RWPE2 (cell line): Measurements from ENCODE around the gene CSGALNACT2.

ENCODE experiments used
- ATAC-seq: fragments of 200-7000 bp; cut with Tn5 transposase; 3 replicates; pipeline ENCODE4 v1.9.1; 2021; ENCODE audit warnings: low read depth
- DNase-seq: peaks from one replicate; pipeline ENCODE4 v3.0.0-alpha.2; 2020; ENCODE audit warnings: low spot score
- H3K27ac ChIP-seq: fragments of 450-650 bp; 2 replicates; pipeline ENCODE4 v1.5.1; 2017; ENCODE audit warnings: mild to moderate bottlenecking; ENCODE audit not compliant: poor library complexity, severe bottlenecking
- H3K27me3 ChIP-seq: fragments of 250-450 bp; sonication (Bioruptor Pico); 2 replicates; pipeline ENCODE4 v1.5.1; 2021; ENCODE audit warnings: mild to moderate bottlenecking, moderate library complexity; ENCODE audit not compliant: insufficient read depth, poor library complexity, severe bottlenecking
- H3K36me3 ChIP-seq: fragments of 250-450 bp; sonication (Bioruptor Pico); 2 replicates; pipeline ENCODE4 v1.5.1; 2020; ENCODE audit warnings: low read depth, mild to moderate bottlenecking, moderate library complexity
- H3K4me1 ChIP-seq: fragments of 250-450 bp; sonication (Bioruptor Pico); 2 replicates; pipeline ENCODE4 v1.5.1; 2021; ENCODE audit warnings: mild to moderate bottlenecking, moderate library complexity; ENCODE audit not compliant: insufficient read depth, poor library complexity, severe bottlenecking
- H3K4me3 ChIP-seq: fragments of 250-450 bp; sonication (Bioruptor Pico); 2 replicates; pipeline ENCODE4 v1.5.1; 2021; ENCODE audit warnings: mild to moderate bottlenecking, moderate library complexity; ENCODE audit not compliant: severe bottlenecking
- H3K9me3 ChIP-seq: fragments of 250-450 bp; sonication (Bioruptor Pico); 2 replicates; pipeline ENCODE4 v1.5.1; 2021; ENCODE audit warnings: mild to moderate bottlenecking, moderate library complexity; ENCODE audit not compliant: severe bottlenecking
- CTCF ChIP-seq: fragments of 450-650 bp; IDR thresholded peaks from one replicate; pipeline ENCODE4 v1.5.1; 2017; ENCODE audit warnings: mild to moderate bottlenecking, moderate library complexity; ENCODE audit not compliant: poor library complexity, severe bottlenecking

Gene CSGALNACT2

GRCh38 chr10:43220657-43221418 is 82.6 kb downstream of the CSGALNACT2 start:
- H3K36me3 ChIP-seq, result no peaks in the 10 kb centered on the region
- TF ChIP-seq CTCF, result no peak
- no peak overlapping the region for H3K4me3 ChIP-seq
- DNase-seq (peak; percentile 28), ATAC-seq (no peak)
- no peaks in the 10 kb centered on the region for H3K27me3 ChIP-seq
- no peak overlapping the region for H3K27ac ChIP-seq
- H3K4me1 ChIP-seq, result no peaks in the 10 kb centered on the region
- H3K9me3 ChIP-seq, result no peaks in the 10 kb centered on the region

DNA sequence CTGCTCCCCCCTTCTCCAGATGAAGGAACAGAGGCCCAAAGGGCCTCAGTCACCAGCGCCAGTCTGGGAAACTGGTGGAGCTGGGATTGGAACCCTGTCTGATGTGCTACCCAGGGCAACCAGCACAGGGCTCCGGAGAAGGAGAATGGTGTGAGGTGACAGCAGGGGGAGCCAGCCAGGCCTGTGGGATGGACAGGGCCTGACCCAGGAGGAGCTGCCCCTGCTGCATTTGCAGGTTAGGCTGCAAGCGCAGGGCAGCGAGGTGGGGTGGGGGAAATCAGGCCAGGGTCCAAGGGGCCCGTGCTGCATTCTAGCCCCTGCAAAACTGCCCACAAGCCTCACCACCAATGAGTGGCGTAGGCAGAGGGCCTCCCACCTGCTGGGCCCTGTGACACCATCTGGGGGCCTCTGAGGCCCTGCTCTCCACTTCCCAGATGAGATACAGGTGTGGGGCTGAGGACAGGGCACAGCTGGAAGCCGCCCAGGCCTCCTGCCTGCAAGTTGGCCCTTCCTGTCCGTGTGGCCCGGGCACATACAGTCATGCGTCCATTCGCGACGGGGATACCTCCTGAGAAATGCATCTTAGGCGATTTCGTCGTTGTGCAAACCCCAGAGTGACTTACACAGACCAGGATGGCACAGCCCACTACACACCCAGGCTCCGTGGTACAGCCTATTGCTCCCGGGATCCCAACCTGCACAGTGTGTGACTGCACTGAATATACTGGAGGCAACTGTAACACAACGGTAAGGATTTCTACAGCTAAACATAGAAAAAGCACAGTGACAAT is 83.4 kb downstream of the CSGALNACT2 start:
- DNase-seq, result peak; percentile 49
- H3K9me3 ChIP-seq, result no peaks in the 10 kb centered on the region
- H3K4me1 ChIP-seq, result no peaks in the 10 kb centered on the region
- H3K4me3 ChIP-seq, result no peak overlapping the region
- H3K27ac ChIP-seq, result no peak overlapping the region
- no peaks in the 10 kb centered on the region for H3K36me3 ChIP-seq
- no peak for TF ChIP-seq CTCF
- ATAC-seq, result no peak
- H3K27me3 ChIP-seq, result no peaks in the 10 kb centered on the region

DNA sequence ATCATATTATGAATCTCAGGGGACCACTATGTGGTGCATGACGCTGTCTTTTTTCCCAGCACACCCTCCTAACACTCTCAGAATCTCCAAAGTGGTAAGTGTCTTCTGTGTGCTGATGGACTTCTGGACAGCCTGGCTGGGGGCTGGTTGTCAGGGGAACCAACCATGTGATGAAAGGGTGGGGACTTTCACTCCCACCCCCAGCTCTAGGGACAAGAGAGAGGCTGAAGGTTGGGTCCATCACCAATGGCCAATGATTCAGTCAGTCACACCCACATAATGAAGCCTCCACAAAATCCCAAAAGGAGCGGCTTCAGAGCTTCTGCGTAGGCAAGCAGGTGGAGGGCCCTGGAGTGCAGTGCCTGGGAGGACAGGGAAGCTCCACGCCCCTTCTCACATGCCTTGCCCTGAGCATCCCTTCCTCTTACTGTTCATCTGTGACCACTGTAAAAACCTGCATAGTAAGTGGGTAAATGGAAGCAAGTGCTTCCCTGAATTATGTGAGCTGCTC is 84.0 kb downstream of the CSGALNACT2 start:
- no peak overlapping the region for H3K27ac ChIP-seq
- no peaks in the 10 kb centered on the region for H3K27me3 ChIP-seq
- ATAC-seq, result no peak
- H3K36me3 ChIP-seq, result no peaks in the 10 kb centered on the region
- no peak for DNase-seq
- no peak for TF ChIP-seq CTCF
- H3K4me1 ChIP-seq, result no peaks in the 10 kb centered on the region
- no peak overlapping the region for H3K4me3 ChIP-seq
- H3K9me3 ChIP-seq, result no peaks in the 10 kb centered on the region

- H3K4me1 ChIP-seq, result no peaks in the 10 kb centered on the region
- no peaks in the 10 kb centered on the region for H3K9me3 ChIP-seq
- ATAC-seq, result no peak
- TF ChIP-seq CTCF, result no peak
- H3K36me3 ChIP-seq, result no peaks in the 10 kb centered on the region
- H3K27me3 ChIP-seq, result no peaks in the 10 kb centered on the region
- DNase-seq, result no peak
- no peak overlapping the region for H3K27ac ChIP-seq
- H3K4me3 ChIP-seq, result no peak overlapping the region
Observed at GRCh38 chr10:43223056-43223455, 84.8 kb downstream of the CSGALNACT2 start.
